Endometrium (tissue), 2 donors: ENCODE measurements around the gene TRIP13.
"Not testable (repeated sequence)": the region's sequence is repeated elsewhere in the genome, so short reads cannot be mapped to it uniquely, and the experiment has no call there.

Experiments
- FAIRE-seq: peaks from 2 replicates; lab custom pipeline; 2012; peaks lifted over from hg19 to GRCh38; lab: Jason Lieb, UNC
- donor health status: control.
- donor health status: control.

Gene TRIP13

DNA sequence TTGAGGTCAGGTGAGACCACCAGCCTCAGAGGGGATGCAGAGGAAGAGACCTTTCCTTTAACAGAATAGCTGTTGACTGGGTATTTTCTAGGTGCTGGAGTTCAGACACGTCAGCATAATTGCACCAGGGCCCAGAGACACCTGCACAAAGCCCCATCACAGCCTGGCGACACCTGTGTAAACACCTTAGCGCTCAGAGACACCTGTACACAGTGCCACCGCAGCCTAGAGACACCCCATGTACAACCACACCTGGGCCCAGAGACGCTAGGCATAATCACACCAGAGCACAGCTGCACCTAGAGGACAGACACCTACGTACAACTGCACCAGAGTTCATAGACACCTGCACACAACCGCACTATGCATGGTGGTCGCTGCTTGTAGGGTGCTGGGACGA is 1.0 kb downstream of the TRIP13 start:
- FAIRE-seq, result no peak

- FAIRE-seq, result no peak
Measured at GRCh38 chr5:900781-901180, 8.1 kb downstream of the TRIP13 start.

DNA sequence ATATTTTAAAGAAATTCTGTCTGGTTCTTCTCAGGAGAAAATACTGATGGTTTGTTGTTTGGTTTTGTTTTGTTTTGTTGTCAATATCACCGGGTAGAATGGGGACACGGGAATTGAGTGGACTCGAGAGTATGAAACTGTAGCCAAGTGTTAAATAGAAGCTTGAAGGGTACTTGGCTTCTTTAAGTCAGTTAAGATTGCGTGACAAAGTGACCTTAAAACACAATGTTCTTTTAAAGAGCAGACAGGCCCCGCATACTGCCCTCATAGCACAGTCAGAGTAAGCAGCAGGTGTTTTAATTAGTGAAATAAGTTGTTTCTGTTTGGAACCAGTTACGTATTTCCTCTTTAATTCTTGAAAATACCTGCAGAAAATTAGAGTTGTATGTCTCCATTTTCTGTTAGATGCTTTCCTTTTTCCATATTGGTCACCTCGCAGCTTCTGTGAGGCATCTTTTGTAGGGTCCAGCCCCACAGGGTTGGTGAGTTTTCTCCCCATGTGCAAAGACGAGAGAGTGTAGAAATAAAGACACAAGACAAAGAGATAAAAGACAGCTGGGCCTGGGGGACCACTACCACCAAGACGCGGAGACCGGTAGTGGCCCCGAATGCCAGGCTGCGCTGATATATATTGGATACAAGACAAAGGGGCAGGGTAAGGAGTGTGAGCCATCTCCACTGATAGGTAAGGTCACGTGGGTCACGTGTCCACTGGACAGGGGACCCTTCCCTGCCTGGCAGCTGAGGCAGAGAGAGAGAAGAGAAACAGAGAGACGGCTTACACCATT is 9.6 kb downstream of the TRIP13 start:
- FAIRE-seq, result no peak

- no peak for FAIRE-seq
Measured at GRCh38 chr5:903756-904096, 11.0 kb downstream of the TRIP13 start.

DNA sequence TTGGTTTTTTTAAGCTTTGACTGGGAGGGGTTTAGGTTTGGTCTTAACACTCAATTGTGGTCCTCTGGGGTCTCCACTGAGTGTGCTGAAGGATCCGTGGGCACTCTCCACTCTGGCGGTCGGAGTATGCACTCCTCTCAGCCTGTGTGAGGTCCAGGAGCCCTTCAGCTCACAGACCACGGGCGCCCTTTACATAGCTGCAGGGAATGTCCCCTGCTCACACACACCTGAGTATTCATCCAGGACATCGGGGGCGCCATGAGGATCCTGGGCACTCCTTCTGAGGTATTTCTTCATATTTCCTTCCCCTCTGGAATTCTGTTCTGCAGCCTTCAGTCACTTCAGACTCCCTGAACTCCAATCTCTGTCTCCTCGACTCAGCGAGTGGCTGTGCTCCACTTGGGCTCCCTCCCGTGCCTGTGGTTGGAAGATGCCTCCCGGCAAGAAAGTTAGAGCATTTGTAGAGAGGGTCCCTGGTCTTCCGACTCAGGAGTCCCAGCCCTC is 12.5 kb downstream of the TRIP13 start:
- FAIRE-seq, result no peak

GRCh38 chr5:907366-907910 is 14.8 kb downstream of the TRIP13 start:
- FAIRE-seq, result no peak

GRCh38 chr5:908172-908571 is 15.5 kb downstream of the TRIP13 start:
- no peak for FAIRE-seq

DNA sequence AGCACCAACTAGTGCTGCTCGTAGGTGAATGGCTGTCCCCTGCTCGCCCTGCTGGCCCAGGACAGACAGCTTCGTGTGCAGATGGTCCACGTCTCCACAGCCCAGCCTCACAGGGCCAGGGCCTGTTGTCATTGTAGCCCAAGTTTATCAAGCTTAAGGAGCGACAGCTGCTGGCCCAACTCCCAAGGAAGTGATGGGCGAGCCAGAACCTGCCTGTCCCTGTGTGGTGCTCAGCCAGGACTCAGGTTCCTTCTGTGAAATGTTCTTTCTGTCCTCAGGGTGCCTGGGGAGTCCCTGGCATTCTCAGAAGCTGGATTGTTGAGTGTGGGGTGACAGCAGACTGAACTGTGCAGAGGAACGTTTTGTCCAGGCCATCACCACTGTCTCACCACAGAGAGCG is 16.4 kb downstream of the TRIP13 start:
- FAIRE-seq, result no peak

DNA sequence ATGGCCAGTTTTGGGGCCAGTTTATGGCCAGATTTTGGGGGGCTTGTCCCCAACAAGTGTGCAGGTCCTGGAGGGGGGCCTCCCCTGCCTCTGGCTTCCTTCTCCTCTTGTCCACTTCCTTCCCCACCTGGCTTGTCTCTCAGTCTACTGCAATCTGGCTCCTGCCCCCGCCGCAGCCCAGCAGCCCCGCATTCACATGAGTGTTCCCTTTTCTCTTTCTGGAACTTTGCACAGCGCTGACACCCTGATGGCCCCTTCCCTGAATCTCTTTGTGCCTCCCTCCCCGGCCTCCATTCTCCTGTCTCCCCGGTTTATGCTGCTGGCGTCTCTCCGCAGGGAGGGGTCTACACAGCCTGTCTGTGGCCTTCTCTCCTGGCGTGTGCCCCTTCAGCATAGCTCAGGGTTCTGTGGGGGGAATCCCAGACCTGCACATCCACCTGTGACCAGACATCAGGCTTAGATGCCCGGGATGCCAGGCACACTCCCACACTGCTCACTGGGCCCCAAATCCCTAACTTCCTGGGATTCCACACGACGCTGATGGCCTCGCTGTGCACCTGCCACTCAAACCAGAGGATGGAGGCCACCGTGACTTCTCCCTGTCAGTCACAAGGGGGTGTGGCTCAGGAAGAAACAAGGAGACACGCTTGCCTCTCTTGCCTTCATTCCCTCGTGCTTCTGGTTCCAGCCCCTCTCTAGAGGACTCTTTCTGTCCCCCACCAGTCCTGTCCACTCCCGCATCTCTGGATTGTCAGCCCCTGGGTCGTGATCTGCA is 17.5 kb downstream of the TRIP13 start:
- no peak for FAIRE-seq

DNA sequence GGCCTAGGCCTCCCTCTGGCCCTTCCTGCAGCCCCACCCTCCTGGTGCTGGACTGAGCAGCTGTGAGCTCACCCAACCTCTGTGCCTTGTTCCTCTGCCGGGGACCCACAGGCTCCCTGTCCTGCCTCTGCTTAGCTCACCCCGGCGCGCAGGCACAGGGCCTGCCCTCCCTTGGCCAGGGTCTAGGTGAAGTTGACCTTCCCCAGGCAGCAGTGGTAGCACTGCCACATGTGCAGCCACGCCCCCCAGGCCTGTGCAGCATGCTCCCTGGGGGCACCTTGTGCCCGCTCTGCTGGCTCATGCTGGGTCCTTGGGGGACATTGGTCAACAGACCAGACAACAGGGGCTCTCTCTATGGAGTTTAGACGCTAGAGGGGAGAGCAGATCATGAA is 18.1 kb downstream of the TRIP13 start:
- no peak for FAIRE-seq

DNA sequence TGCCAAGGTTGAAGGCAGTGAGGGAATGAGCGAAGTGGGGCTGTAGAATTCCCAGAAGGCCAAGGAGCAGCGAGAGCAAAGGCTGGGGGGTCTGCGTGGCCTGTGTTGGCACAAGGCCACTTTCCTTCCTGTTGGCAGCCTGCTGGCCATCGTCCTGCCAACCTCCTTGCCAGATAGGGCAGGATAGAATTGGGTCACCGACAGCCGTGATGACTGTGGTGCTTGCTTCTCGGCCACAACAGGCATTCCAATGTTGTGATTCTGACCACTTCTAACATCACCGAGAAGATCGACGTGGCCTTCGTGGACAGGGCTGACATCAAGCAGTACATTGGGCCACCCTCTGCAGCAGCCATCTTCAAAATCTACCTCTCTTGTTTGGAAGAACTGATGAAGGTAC is 18.9 kb downstream of the TRIP13 start:
- FAIRE-seq, result no peak

GRCh38 chr5:912280-913091 is 19.8 kb downstream of the TRIP13 start:
- no peak for FAIRE-seq

GRCh38 chr5:914174-914573 is 21.5 kb downstream of the TRIP13 start:
- FAIRE-seq, result no peak

GRCh38 chr5:914612-915011 is 21.9 kb downstream of the TRIP13 start:
- no peak for FAIRE-seq

DNA sequence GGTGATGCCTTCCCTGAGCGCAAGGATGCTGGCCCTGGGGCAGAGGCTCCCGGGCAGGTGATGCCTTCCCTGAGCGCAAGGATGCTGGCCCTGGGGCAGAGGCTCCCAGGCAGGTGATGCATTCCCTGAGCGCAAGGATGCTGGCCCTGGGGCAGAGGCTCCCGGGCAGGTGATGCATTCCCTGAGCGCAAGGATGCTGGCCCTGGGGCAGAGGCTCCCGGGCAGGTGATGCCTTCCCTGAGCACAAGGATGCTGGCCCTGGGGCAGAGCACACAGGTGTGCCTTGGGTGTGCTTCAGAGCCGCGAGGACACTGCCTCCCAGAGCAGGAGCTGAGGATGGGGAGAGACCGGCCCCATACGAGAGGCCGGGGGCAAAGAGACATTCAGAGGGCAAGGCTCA is 22.7 kb downstream of the TRIP13 start:
- FAIRE-seq, result not testable (repeated sequence)

DNA sequence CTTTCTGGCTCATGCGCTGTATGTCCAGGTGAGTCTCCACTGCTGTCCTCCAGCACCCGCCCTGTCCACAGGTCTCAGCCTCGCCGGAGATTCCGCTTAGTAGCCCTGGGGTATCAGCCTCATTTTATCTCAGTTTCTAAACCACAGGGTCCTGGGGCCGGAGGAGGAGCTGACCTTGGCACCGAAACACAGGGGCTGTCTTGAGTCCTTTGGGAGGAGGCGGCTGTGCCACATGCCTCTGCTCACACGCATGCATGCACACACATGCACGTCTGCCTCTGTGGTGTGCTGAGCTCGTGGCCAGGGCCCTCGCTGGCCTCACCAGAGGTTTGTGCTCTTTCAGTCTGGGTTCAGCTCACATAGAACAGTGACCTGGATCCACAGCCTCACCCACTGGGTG is 23.3 kb downstream of the TRIP13 start:
- no peak for FAIRE-seq

DNA sequence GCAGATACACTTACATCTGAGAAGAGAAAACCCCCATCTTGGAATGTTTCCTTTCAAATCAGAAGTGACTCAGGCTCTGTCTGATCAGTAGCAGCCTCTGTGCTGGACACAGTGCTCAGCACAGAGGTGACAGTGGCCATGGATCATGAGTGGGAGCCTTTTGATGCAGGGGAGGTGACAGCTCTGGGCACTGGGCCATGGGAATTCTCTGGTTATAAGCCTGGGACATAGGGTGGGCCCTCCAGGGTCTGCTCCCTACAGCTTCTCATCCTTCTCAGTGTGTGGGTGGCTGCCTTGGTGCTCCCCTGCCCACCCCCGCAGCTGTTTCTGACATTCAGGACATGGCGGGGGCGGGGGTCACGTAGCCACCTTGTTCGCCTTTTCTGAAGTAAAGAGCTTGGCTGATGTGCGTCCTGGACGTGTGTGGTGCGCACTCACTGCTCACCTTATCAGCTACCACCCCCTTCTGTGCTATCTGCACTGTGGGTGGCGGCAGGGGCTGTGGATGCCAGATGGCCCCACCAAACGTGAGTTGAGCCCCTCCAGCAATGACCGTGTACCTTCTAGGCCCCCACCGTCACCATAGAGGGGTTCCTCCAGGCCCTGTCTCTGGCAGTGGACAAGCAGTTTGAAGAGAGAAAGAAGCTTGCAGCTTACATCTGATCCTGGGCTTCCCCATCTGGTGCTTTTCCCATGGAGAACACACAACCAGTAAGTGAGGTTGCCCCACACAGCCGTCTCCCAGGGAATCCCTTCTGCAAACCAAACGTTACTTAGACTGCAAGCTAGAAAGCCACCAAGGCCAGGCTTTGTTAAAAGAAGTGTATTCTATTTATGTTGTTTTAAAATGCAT is 24.0 kb downstream of the TRIP13 start:
- FAIRE-seq, result no peak

DNA sequence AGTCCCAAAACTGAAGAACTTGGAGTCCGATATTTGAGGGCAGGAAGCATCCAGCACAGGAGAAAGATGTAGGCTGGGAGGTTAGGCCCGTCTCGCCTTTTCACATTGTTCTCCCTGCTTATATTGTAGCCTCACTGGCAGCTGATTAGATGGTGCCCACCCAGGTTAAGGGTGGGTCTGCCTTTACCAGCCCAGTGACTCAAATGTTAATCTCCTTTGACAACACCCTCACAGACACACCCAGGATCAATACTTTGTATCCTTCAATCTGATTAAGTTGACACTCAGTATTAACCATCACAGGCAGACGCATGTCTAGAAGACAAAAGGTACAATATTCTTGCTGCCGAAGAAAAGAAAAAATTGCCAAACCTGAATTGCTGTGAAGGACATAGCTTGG is 26.0 kb downstream of the TRIP13 start:
- FAIRE-seq, result not testable (repeated sequence)

GRCh38 chr5:919356-920000 is 26.8 kb downstream of the TRIP13 start:
- no peak for FAIRE-seq

DNA sequence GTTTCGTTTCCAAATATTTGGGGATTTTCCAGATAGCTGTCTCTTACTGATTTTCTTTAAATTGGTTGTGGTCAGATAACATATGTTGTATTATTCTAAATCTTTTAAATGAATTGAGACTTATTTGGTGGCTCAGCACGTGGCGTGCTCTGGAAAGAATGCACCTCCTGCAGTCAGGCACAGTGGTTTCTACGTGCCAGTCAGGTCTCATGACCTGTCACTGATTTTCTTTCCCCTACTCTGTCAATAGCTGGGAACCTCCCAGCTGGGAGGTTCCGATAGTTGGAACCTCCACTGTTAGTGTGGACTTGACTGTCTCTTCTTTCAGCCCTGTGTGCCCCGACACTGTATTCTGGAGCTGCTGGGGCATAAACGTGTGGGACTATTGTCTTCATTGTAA is 27.6 kb downstream of the TRIP13 start:
- FAIRE-seq, result no peak
